Right cardiac atrium (tissue), 5 donors: ENCODE data around the gene NOL9. TPM values are rescaled to one million over a fixed set of nuclear protein-coding genes. Genes with fewer than 3 reads are reported as not detected.

Source experiments
- ATAC-seq, 2 donors: fragments of 200-7000 bp; cut with Tn5 transposase; one replicate each; pipeline versions ENCODE4 v1.8.0 to v1.9.1; 2020; ENCODE audit warnings: moderate library complexity in 2 of 2, mild to moderate bottlenecking in 1 of 2
- DNase-seq, 3 donors: peaks; one replicate each; pipeline ENCODE4 v3.0.0-alpha.2; 2020
- H3K27ac ChIP-seq: one replicate; pipeline ENCODE4 v1.5.1; 2013; ENCODE audit warnings: mild to moderate bottlenecking, low read length, control low read depth, moderate library complexity
- H3K27me3 ChIP-seq: one replicate; pipeline ENCODE4 v1.6.1; 2013; ENCODE audit not compliant: control insufficient read depth, insufficient read depth
- H3K4me1 ChIP-seq: one replicate; pipeline ENCODE4 v1.6.1; 2013; ENCODE audit warnings: low read length; ENCODE audit not compliant: control insufficient read depth, insufficient read depth
- H3K4me3 ChIP-seq: one replicate; pipeline ENCODE4 v1.5.1; 2013; ENCODE audit warnings: low read length, control low read depth
- H3K9me3 ChIP-seq: one replicate; pipeline ENCODE4 v1.6.1; 2013; ENCODE audit warnings: low read length; ENCODE audit not compliant: control insufficient read depth
- WGBS: extraction: QIAGEN DNeasy Blood & Tissue Kit; methylation state at CpG from one replicate; pipeline ENCODE4 v1.1.7; 2013; 5-methylcytosine and 5-hydroxymethylcytosine counted together
- intact Hi-C, 4 donors: fragments of 100-400 bp; cut with DNase I; formaldehyde crosslinking; loops; one replicate each; pipeline versions ENCODE4 v1.11.0 to v1.14.0; 2022 to 2023
- polyA plus RNA-seq: library from polyadenylated mRNA; stranded (reverse); fragments of 200-250 nt; gene quantifications from one replicate; pipeline ENCODE4 v1.2.3, GENCODE V29; 2013
- total RNA-seq, 4 donors: library from RNA; stranded (reverse); fragmentation: NEBNext Ultra II Directional; extraction: Animal tissue kit (Norgen Biotek cat#: 25700); gene quantifications; one replicate each; pipeline ENCODE4 v1.2.1, GENCODE V29; 2021
- donor health status: healthy with polysubstance abuse.
- donor health status: DM: no; HTN: yes; CAD: no.
- donor health status: DM: no; HTN: no; CAD: no.
- donor health status: DM: no; HTN: yes; CAD: no; lungs with severe emphysema.
- donor health status: DM: yes; HTN: yes; CAD: no.

The NOL9 gene
- total and polyA plus RNA-seq, 5 donors = 6.0 to 17.1 (median 15.5) TPM

DNA sequence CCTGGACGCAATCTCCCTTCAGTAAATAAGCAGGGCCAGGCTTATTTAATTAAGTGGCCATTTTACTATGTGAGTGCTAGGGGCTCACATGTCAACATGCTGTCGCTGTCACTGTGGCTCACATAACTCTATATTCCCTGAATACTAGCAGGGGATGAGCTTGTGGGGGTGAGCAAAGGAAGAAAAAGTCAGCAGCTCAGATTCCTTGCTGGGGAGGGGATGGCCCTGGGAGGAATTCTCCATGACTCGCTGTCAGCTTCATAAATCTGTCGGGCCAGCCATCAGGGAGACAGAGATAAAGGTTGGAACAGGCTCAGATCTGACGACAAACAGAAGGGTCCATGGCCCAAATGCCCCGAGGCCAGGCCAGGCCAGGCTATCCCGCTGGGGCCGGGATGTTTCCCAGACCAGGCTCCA lies 36.9 kb downstream of the NOL9 start:
- no peak for ATAC-seq
- WGBS = 47% methylated on average over 8 of the region's 8 CpGs
- Histone ChIP-seq H3K4me3 (no peak overlapping the region), H3K27ac (no peak overlapping the region), H3K4me1 (peaks cover 7% of the 10 kb centered on the region), H3K9me3 (no peaks in the 10 kb centered on the region), H3K27me3 (no peaks in the 10 kb centered on the region)
- intact Hi-C loops = no loop called here
- DNase-seq = no peak

DNA sequence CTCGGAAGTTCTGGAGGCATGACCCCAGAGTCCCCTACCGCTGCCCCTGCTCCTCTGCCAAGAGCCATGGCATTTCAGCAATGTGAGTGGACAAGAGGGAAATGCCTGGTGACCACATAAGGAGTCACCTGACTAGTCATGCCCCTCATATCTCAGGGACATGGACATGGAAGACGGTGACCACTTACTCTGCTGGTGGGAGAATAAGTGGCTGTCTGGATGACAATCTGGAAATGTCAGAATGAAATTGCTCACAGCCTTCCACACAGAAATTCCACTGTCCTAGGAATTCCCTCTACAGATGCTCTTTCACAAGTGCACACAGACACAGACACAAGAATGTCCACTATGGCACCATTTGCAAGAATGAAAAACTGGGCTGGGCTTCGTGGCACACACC lies 38.5 kb downstream of the NOL9 start:
- H3K4me3 ChIP-seq = no peak overlapping the region
- no peak overlapping the region for H3K27ac ChIP-seq
- DNase-seq = no peak
- no peaks in the 10 kb centered on the region for H3K9me3 ChIP-seq
- H3K27me3 ChIP-seq = no peaks in the 10 kb centered on the region
- H3K4me1 ChIP-seq = peaks cover 7% of the 10 kb centered on the region
- peak in 1 of 2 donors; percentile 10 for ATAC-seq
- intact Hi-C loops = no loop called here
- 70% methylated on average over 4 of the region's 4 CpGs for WGBS

DNA sequence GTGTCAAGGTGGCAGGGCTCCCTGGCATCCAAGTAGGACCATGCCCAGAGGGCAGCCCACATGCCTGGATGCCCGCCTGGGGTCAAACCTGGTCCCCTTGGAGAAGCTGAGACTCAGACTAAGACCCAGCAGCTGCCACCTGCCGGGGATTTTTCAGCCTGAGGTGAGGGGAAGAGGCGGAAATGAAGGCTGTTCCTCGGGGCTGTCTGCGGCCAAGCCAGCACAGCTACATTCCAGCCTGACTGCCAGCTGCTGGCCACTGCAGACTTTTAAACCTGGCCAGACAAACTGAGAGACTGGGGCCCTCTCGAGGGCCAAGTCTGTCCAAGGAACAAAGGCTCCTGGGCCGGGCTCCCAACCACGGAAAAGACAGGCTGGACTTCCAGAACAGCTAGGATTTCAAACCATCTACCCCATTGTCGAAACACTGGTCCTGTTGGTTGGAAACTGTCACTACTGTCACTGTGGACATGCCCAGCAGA lies 41.0 kb downstream of the NOL9 start:
- WGBS = 65% methylated on average over 9 of the region's 9 CpGs
- peak in 1 of 3 donors; percentile 73 for DNase-seq
- no peak overlapping the region for H3K27ac ChIP-seq

DNA sequence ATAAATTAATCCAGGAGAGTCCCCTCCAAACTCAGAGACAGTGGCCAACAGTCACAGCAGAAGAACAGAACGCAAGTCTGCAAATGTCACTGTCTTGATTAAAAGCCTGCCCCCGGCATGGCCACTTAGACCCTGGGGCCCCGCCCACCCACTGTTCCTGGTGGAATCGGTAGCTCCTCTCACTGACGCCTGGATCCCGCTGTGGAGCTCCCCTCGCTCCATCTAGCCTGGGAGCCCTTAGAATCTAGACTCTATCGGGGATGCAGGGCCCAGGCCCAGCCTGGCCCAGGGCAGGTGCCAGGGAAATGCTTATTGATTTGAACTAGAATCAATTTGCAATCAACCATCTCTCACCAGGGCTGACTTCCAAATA lies 41.4 kb downstream of the NOL9 start:
- H3K4me1 ChIP-seq = peaks cover 2% of the 10 kb centered on the region
- ATAC-seq (no peak), DNase-seq (no peak)
- no peak overlapping the region for H3K4me3 ChIP-seq
- H3K27ac ChIP-seq = no peak overlapping the region
- intact Hi-C loops = no loop called here
- no peaks in the 10 kb centered on the region for H3K9me3 ChIP-seq
- 75% methylated on average over 8 of the region's 8 CpGs for WGBS
- H3K27me3 ChIP-seq = no peaks in the 10 kb centered on the region

More for the DNA sequence above, 41.0 kb downstream of the NOL9 start:
- Histone ChIP-seq H3K4me1 (peaks cover 2% of the 10 kb centered on the region), H3K27me3 (no peaks in the 10 kb centered on the region), H3K4me3 (no peak overlapping the region), H3K9me3 (no peaks in the 10 kb centered on the region)
- ATAC-seq = no peak
- intact Hi-C loops = no loop called here

DNA sequence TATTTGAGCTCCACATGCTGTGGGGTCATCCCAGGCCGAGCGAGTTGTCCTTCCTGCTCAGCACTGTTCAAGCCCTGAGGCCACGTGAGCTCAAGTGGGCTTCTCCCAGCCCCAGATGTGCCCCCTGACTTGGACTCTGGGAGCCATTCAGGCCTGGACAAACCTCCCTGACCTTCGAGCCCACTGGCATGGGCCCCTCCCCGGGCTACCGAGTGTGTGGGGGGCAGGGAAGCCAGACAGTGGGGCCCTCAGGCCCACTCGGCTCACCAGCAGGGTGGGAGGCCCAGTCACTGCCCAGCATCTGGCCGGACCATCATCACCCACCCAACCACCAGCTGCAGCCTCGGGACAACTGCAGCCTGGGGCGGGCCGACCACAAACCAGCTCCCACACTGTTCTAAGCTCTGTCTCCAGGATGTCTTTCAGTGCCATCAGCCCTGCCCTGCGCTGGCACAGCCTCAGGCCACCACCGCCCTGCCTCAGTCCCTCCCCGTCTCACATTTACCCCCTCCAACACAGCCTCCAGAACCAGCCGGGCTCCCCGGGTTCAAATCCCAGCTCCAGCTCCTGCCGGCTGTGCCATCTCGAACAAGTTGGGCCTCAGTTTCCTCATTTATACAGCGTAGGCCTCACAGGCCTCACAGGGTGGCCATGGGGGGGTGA lies 41.9 kb downstream of the NOL9 start:
- Histone ChIP-seq H3K4me3 (no peak overlapping the region), H3K27ac (no peak overlapping the region), H3K27me3 (no peaks in the 10 kb centered on the region), H3K4me1 (peaks cover 2% of the 10 kb centered on the region), H3K9me3 (no peaks in the 10 kb centered on the region)
- intact Hi-C loops = no loop called here
- no peak for ATAC-seq
- no peak for DNase-seq
- WGBS = 90% methylated on average over 19 of the region's 19 CpGs

DNA sequence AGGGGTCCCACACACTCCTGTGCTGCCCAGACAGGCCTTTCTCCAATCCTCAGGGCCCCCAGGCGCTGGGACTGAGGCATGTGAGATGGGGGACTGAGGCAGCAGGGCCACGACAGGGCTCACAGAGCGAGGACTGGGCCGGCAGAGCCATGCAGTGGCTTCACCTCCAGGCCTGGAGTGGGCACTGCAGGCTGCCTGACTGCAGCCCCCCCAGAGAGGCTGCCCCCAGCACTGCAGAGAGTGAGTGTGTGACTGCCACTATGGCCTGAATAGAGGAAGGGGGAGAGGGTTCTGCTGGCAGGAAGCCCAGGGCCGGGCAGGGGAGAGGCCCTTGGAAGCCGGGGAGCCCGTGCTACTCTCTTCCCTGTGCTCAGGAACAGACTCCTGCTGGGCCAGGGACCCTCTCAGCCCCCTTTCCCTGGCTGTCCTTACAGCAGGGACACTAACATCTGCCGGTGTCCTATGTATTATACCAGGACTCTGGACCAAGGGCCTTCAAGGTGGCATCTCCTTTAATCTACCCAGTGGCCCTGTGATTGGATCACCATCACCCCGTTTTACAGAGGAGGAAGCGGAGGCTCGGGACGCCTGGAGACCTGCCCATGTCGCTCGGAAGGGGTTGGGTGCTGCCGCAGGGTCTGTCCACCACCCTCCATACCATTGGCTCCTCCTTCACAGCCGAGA lies 42.6 kb downstream of the NOL9 start:
- ATAC-seq (no peak), DNase-seq (peak in 1 of 3 donors; percentile 40)
- intact Hi-C loops = no loop called here
- Histone ChIP-seq H3K27ac (no peak overlapping the region), H3K4me1 (peaks cover 2% of the 10 kb centered on the region), H3K9me3 (no peaks in the 10 kb centered on the region), H3K27me3 (no peaks in the 10 kb centered on the region), H3K4me3 (no peak overlapping the region)
- 82% methylated on average over 16 of the region's 16 CpGs for WGBS

DNA sequence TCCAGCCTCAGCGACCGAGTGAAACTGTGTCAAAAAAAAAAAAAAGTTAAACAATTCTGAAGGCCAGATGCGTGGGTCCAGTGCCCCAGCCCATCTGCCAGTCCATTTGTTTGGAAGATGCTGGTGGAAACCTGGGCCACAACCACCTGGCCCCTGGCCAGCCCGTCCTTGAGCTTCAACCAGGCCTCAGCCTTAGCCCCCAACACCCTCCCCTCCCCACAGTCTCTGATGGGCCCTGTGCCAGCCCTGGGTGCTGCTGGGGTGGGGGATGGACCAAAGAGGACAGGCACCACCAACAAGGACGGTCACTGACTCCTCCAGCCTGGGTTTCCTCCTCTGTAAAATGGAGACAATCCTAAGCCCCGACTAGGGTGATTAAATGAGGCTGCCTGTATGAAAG lies 43.3 kb downstream of the NOL9 start:
- no peak overlapping the region for H3K27ac ChIP-seq
- intact Hi-C loops = no loop called here
- H3K4me3 ChIP-seq = no peak overlapping the region
- no peaks in the 10 kb centered on the region for H3K9me3 ChIP-seq
- no peaks in the 10 kb centered on the region for H3K27me3 ChIP-seq
- H3K4me1 ChIP-seq = peaks cover 2% of the 10 kb centered on the region
- ATAC-seq (no peak), DNase-seq (peak in 1 of 3 donors; percentile 42)
- WGBS = 81% methylated on average over 6 of the region's 6 CpGs

DNA sequence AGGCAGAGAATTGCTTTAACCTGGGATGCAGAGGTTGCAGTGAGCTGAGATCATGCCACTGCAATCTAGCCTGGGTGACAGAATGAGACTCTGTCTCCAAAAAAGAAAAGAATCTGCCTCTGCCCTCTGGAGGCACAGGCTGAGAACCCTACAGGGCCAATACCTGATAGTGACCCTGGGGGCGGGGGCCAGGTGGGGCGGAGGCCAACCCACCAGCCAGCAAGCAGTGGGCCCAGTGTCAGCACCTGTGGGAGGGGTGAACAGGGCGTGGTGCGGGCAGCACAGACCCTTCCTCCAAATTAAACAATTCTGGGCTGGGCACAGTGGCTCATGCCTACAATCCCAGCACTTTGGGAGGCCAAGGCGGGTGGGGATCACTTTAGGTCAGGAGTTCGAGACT lies 43.8 kb downstream of the NOL9 start:
- no peaks in the 10 kb centered on the region for H3K27me3 ChIP-seq
- no peaks in the 10 kb centered on the region for H3K4me1 ChIP-seq
- intact Hi-C loops = no loop called here
- ATAC-seq = no peak
- peak in 1 of 3 donors; percentile 15 for DNase-seq
- H3K4me3 ChIP-seq = no peak overlapping the region
- H3K9me3 ChIP-seq = no peaks in the 10 kb centered on the region
- WGBS = 81% methylated on average over 6 of the region's 6 CpGs
- no peak overlapping the region for H3K27ac ChIP-seq

DNA sequence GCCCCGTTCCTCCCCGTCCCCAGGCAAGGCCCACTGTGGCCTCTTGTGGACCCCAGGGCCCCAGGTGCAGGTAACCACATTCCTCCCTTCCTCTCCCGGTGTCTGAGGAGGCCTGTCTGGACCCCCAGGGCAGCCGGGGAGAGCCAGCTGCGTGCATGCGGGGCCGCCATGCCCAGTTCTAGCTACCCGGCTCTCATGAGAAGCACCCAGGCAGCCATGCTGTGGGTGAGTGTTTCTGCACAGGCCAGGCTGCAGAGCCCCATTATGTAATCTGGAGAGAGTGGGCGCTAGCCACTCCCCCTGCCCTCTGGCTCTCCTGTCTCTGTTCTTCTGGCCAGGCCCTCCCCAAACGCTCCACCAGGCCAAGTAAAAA lies 44.4 kb downstream of the NOL9 start:
- Histone ChIP-seq H3K4me3 (no peak overlapping the region), H3K27ac (no peak overlapping the region), H3K27me3 (no peaks in the 10 kb centered on the region), H3K9me3 (no peaks in the 10 kb centered on the region), H3K4me1 (no peaks in the 10 kb centered on the region)
- DNase-seq = peak in 2 of 3 donors; percentile 56 to 67
- intact Hi-C loops = no loop called here
- WGBS = 80% methylated on average over 10 of the region's 10 CpGs
- peak in 1 of 2 donors; percentile 32 for ATAC-seq

DNA sequence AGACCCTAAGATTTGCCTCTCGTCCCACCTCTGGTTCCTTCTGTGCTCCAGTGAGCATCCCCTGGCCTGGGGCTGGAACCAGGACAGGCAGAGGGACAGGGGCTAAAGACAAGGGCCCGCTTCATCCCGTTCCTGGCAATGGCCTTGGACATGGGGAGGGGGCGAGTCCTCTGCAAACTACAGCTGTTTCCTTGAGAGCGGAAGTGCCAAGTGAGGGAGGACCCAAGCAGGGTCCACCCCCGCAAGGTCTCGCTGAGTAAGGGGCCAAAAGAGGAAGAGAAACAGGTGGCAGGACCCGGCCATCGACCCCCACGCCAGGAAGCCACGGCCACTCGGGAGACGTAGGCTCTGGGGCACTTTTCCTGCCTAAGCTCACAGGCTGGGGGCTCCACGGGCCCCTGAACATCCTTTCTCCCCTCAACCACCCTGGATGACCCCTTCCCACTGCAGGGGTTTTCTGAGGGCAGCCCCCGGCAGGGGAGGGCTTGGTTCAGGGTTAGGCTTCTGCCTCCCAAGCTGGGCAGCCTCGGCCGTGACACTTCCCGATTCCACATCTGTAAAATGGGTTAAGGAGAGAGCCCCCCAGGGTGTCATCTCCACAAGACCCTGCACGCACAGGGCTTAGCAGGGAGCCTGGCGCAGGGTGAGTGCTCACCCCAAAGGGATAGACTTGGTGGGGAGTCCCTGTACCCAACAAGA lies 44.9 kb downstream of the NOL9 start:
- no peak overlapping the region for H3K4me3 ChIP-seq
- peak in 2 of 3 donors; percentile 33 to 44 for DNase-seq
- no peak overlapping the region for H3K27ac ChIP-seq
- intact Hi-C loops = no loop called here
- ATAC-seq = no peak
- 57% methylated on average over 20 of the region's 20 CpGs for WGBS
- no peaks in the 10 kb centered on the region for H3K4me1 ChIP-seq
- H3K9me3 ChIP-seq = no peaks in the 10 kb centered on the region
- no peaks in the 10 kb centered on the region for H3K27me3 ChIP-seq

DNA sequence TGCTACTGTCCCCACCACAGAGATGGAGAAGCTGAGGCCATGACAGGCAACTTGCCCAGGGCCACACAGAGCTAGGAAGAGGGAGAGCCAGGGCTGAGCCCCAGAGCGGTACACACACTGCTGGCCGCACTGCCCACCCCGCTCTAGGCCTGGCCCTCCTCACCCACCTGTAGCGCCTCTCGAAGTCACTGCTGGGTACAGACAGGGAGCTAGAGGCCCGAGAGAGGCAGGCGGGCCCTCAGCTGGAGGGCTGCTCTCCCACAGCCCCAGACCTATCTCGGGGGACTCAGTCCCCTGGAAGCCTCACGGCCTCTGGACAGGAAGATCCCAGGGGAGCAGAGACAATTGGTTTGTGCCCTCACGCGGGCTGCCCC lies 45.5 kb downstream of the NOL9 start:
- intact Hi-C loops = no loop called here
- Histone ChIP-seq H3K27ac (no peak overlapping the region), H3K4me1 (no peaks in the 10 kb centered on the region), H3K4me3 (no peak overlapping the region), H3K27me3 (no peaks in the 10 kb centered on the region), H3K9me3 (no peaks in the 10 kb centered on the region)
- DNase-seq (peak in 2 of 3 donors; percentile 16 to 33), ATAC-seq (no peak)
- 83% methylated on average over 11 of the region's 11 CpGs for WGBS
